ENCODE results near the gene HDAC4. TPM values are rescaled to one million over a fixed set of nuclear protein-coding genes. Genes with fewer than 3 reads are reported as not detected.

HDAC4 gene
- total RNA-seq = 10 to 100 TPM; 68.9 to 71.3 TPM

GRCh38 chr2:239400596-239401066, at the start of gene HDAC4:
HDAC4 (minus strand) TSS chr2:239401020; CDS start chr2:239352699, 48,321 bp downstream.

Small RNA genes lying within 50 kb of the gene (microRNA-seq; reads per million reads assigned to microRNA genes)
- gene MIR2467 (ENCODE audit: borderline microRNAs expressed, borderline replicate concordance) = not detected
- gene MIR4269 (ENCODE audit: borderline microRNAs expressed, borderline replicate concordance) = not detected
- not detected for gene MIR4440 (ENCODE audit: borderline microRNAs expressed, borderline replicate concordance)
- gene MIR4441 (ENCODE audit: borderline microRNAs expressed, borderline replicate concordance) = not detected

Measured in activated naive CD4-positive, alpha-beta T cell treated with anti-CD3 and anti-CD28 coated beads, Interleukin-2, amount 10 ng/mL, durations not matched to agents 5 hours and 36 hours (primary cell).